ENCODE results near the gene GLRA3. TPM values are rescaled to one million over a fixed set of nuclear protein-coding genes. Genes with fewer than 3 reads are reported as not detected.

The GLRA3 gene
- total RNA-seq, 1 donor from 2014 or later = not detected

- H3K36me3 ChIP-seq (ENCODE audit: control insufficient read depth in 3 of 3, insufficient read depth in 3 of 3, low read length in 3 of 3) = no peaks in the 10 kb centered on the region
- H3K9ac ChIP-seq (ENCODE audit: low read depth in 1 of 3, low read length in 3 of 3) = no peak overlapping the region
- H3K9me3 ChIP-seq (ENCODE audit: control insufficient read depth in 3 of 3, low read length in 3 of 3) = no peaks in the 10 kb centered on the region
- no peaks in the 10 kb centered on the region for H3K4me1 ChIP-seq (ENCODE audit: control insufficient read depth in 3 of 3, insufficient read depth in 3 of 3, low read length in 3 of 3)
- H3K27ac ChIP-seq (ENCODE audit: low read depth, low read length) = no peak overlapping the region
- no peak overlapping the region for H3K4me3 ChIP-seq (ENCODE audit: low read length in 3 of 3)
- H3K27me3 ChIP-seq (ENCODE audit: control insufficient read depth in 3 of 3, insufficient read depth in 3 of 3, low read length in 3 of 3) = no peaks in the 10 kb centered on the region
Measured at GRCh38 chr4:174674305-174674840, 154.7 kb downstream of the GLRA3 start.

GRCh38 chr4:174673865-174674264, 155.2 kb downstream of the GLRA3 start:
- H3K9me3 ChIP-seq (ENCODE audit: control insufficient read depth in 3 of 3, low read length in 3 of 3) = no peaks in the 10 kb centered on the region
- no peak overlapping the region for H3K4me3 ChIP-seq (ENCODE audit: low read length in 3 of 3)
- H3K4me1 ChIP-seq (ENCODE audit: control insufficient read depth in 3 of 3, insufficient read depth in 3 of 3, low read length in 3 of 3) = no peaks in the 10 kb centered on the region
- H3K27me3 ChIP-seq (ENCODE audit: control insufficient read depth in 3 of 3, insufficient read depth in 3 of 3, low read length in 3 of 3) = no peaks in the 10 kb centered on the region
- H3K9ac ChIP-seq (ENCODE audit: low read depth in 1 of 3, low read length in 3 of 3) = no peak overlapping the region
- H3K36me3 ChIP-seq (ENCODE audit: control insufficient read depth in 3 of 3, insufficient read depth in 3 of 3, low read length in 3 of 3) = no peaks in the 10 kb centered on the region
- no peak overlapping the region for H3K27ac ChIP-seq (ENCODE audit: low read depth, low read length)

GRCh38 chr4:174672276-174672675, 156.8 kb downstream of the GLRA3 start:
- no peaks in the 10 kb centered on the region for H3K9me3 ChIP-seq (ENCODE audit: control insufficient read depth in 3 of 3, low read length in 3 of 3)
- no peak overlapping the region for H3K27ac ChIP-seq (ENCODE audit: low read depth, low read length)
- H3K4me3 ChIP-seq (ENCODE audit: low read length in 3 of 3) = no peak overlapping the region
- no peaks in the 10 kb centered on the region for H3K27me3 ChIP-seq (ENCODE audit: control insufficient read depth in 3 of 3, insufficient read depth in 3 of 3, low read length in 3 of 3)
- H3K4me1 ChIP-seq (ENCODE audit: control insufficient read depth in 3 of 3, insufficient read depth in 3 of 3, low read length in 3 of 3) = no peaks in the 10 kb centered on the region
- no peaks in the 10 kb centered on the region for H3K36me3 ChIP-seq (ENCODE audit: control insufficient read depth in 3 of 3, insufficient read depth in 3 of 3, low read length in 3 of 3)
- H3K9ac ChIP-seq (ENCODE audit: low read depth in 1 of 3, low read length in 3 of 3) = no peak overlapping the region

GRCh38 chr4:174669270-174669669, 159.8 kb downstream of the GLRA3 start:
- H3K36me3 ChIP-seq (ENCODE audit: control insufficient read depth in 3 of 3, insufficient read depth in 3 of 3, low read length in 3 of 3) = no peaks in the 10 kb centered on the region
- no peak overlapping the region for H3K9ac ChIP-seq (ENCODE audit: low read depth in 1 of 3, low read length in 3 of 3)
- H3K27me3 ChIP-seq (ENCODE audit: control insufficient read depth in 3 of 3, insufficient read depth in 3 of 3, low read length in 3 of 3) = no peaks in the 10 kb centered on the region
- no peak overlapping the region for H3K27ac ChIP-seq (ENCODE audit: low read depth, low read length)
- no peaks in the 10 kb centered on the region for H3K9me3 ChIP-seq (ENCODE audit: control insufficient read depth in 3 of 3, low read length in 3 of 3)
- no peak overlapping the region for H3K4me3 ChIP-seq (ENCODE audit: low read length in 3 of 3)
- no peaks in the 10 kb centered on the region for H3K4me1 ChIP-seq (ENCODE audit: control insufficient read depth in 3 of 3, insufficient read depth in 3 of 3, low read length in 3 of 3)

DNA sequence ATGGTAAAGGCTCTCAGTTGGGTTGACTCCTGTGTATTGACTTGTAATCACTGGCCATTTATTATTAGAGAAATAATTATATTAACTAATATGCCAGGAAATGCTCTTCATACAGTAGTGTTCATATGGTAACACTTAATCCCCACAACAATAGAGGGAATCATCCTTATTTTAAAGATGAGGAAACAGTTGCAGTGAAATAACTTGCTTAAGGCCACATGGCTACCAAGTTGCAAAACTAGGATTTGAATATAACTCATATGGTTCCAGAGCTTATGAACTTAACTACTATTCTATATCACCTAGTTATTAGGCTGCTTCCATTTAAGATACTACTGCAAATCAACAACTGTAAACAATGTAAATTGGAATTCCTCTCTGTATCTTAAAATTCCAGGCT, 163.2 kb downstream of the GLRA3 start:
- Histone ChIP-seq H3K9me3 (ENCODE audit: control insufficient read depth in 3 of 3, low read length in 3 of 3) (no peaks in the 10 kb centered on the region), H3K4me1 (ENCODE audit: control insufficient read depth in 3 of 3, insufficient read depth in 3 of 3, low read length in 3 of 3) (no peaks in the 10 kb centered on the region), H3K36me3 (ENCODE audit: control insufficient read depth in 3 of 3, insufficient read depth in 3 of 3, low read length in 3 of 3) (no peaks in the 10 kb centered on the region), H3K4me3 (ENCODE audit: low read length in 3 of 3) (no peak overlapping the region), H3K9ac (ENCODE audit: low read depth in 1 of 3, low read length in 3 of 3) (no peak overlapping the region), H3K27me3 (ENCODE audit: control insufficient read depth in 3 of 3, insufficient read depth in 3 of 3, low read length in 3 of 3) (no peaks in the 10 kb centered on the region), H3K27ac (ENCODE audit: low read depth, low read length) (no peak overlapping the region)

GRCh38 chr4:174663216-174663615, 165.8 kb downstream of the GLRA3 start:
- Histone ChIP-seq H3K9me3 (ENCODE audit: control insufficient read depth in 3 of 3, low read length in 3 of 3) (no peaks in the 10 kb centered on the region), H3K27me3 (ENCODE audit: control insufficient read depth in 3 of 3, insufficient read depth in 3 of 3, low read length in 3 of 3) (no peaks in the 10 kb centered on the region), H3K4me1 (ENCODE audit: control insufficient read depth in 3 of 3, insufficient read depth in 3 of 3, low read length in 3 of 3) (no peaks in the 10 kb centered on the region), H3K4me3 (ENCODE audit: low read length in 3 of 3) (no peak overlapping the region), H3K9ac (ENCODE audit: low read depth in 1 of 3, low read length in 3 of 3) (no peak overlapping the region), H3K36me3 (ENCODE audit: control insufficient read depth in 3 of 3, insufficient read depth in 3 of 3, low read length in 3 of 3) (no peaks in the 10 kb centered on the region), H3K27ac (ENCODE audit: low read depth, low read length) (no peak overlapping the region)

- Histone ChIP-seq H3K4me3 (ENCODE audit: low read length in 3 of 3) (no peak overlapping the region), H3K9ac (ENCODE audit: low read depth in 1 of 3, low read length in 3 of 3) (no peak overlapping the region), H3K27ac (ENCODE audit: low read depth, low read length) (no peak overlapping the region), H3K27me3 (ENCODE audit: control insufficient read depth in 3 of 3, insufficient read depth in 3 of 3, low read length in 3 of 3) (no peaks in the 10 kb centered on the region), H3K36me3 (ENCODE audit: control insufficient read depth in 3 of 3, insufficient read depth in 3 of 3, low read length in 3 of 3) (no peaks in the 10 kb centered on the region), H3K4me1 (ENCODE audit: control insufficient read depth in 3 of 3, insufficient read depth in 3 of 3, low read length in 3 of 3) (no peaks in the 10 kb centered on the region), H3K9me3 (ENCODE audit: control insufficient read depth in 3 of 3, low read length in 3 of 3) (no peaks in the 10 kb centered on the region)
Measured at GRCh38 chr4:174658246-174658645, 170.8 kb downstream of the GLRA3 start.

GRCh38 chr4:174657472-174657871, 171.6 kb downstream of the GLRA3 start:
- Histone ChIP-seq H3K36me3 (ENCODE audit: control insufficient read depth in 3 of 3, insufficient read depth in 3 of 3, low read length in 3 of 3) (no peaks in the 10 kb centered on the region), H3K4me1 (ENCODE audit: control insufficient read depth in 3 of 3, insufficient read depth in 3 of 3, low read length in 3 of 3) (no peaks in the 10 kb centered on the region), H3K9ac (ENCODE audit: low read depth in 1 of 3, low read length in 3 of 3) (no peak overlapping the region), H3K27me3 (ENCODE audit: control insufficient read depth in 3 of 3, insufficient read depth in 3 of 3, low read length in 3 of 3) (no peaks in the 10 kb centered on the region), H3K4me3 (ENCODE audit: low read length in 3 of 3) (no peak overlapping the region), H3K27ac (ENCODE audit: low read depth, low read length) (no peak overlapping the region), H3K9me3 (ENCODE audit: control insufficient read depth in 3 of 3, low read length in 3 of 3) (no peaks in the 10 kb centered on the region)

DNA sequence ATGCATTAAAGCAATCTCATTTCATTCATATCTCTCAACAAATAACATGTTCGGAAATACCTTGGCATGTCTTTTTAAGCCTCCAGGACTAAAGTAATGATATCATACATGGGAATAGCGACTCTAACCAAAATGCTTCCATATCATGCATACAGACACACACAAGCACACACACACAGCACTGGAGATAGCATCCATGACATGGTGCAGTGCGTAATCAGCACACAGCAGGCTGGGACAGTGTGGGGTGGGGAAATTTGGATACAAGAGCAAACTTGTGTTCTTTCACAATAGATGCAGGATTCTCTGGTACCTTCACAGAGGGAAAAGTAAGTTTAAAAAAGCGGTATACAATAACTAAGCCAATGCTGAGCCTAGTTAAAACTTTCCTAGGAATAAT, 174.4 kb downstream of the GLRA3 start:
- Histone ChIP-seq H3K27me3 (ENCODE audit: control insufficient read depth in 3 of 3, insufficient read depth in 3 of 3, low read length in 3 of 3) (no peaks in the 10 kb centered on the region), H3K4me1 (ENCODE audit: control insufficient read depth in 3 of 3, insufficient read depth in 3 of 3, low read length in 3 of 3) (no peaks in the 10 kb centered on the region), H3K9me3 (ENCODE audit: control insufficient read depth in 3 of 3, low read length in 3 of 3) (no peaks in the 10 kb centered on the region), H3K9ac (ENCODE audit: low read depth in 1 of 3, low read length in 3 of 3) (no peak overlapping the region), H3K4me3 (ENCODE audit: low read length in 3 of 3) (no peak overlapping the region), H3K27ac (ENCODE audit: low read depth, low read length) (no peak overlapping the region), H3K36me3 (ENCODE audit: control insufficient read depth in 3 of 3, insufficient read depth in 3 of 3, low read length in 3 of 3) (no peaks in the 10 kb centered on the region)

- Histone ChIP-seq H3K4me3 (ENCODE audit: low read length in 3 of 3) (no peak overlapping the region), H3K36me3 (ENCODE audit: control insufficient read depth in 3 of 3, insufficient read depth in 3 of 3, low read length in 3 of 3) (no peaks in the 10 kb centered on the region), H3K9ac (ENCODE audit: low read depth in 1 of 3, low read length in 3 of 3) (no peak overlapping the region), H3K4me1 (ENCODE audit: control insufficient read depth in 3 of 3, insufficient read depth in 3 of 3, low read length in 3 of 3) (no peaks in the 10 kb centered on the region), H3K27me3 (ENCODE audit: control insufficient read depth in 3 of 3, insufficient read depth in 3 of 3, low read length in 3 of 3) (no peaks in the 10 kb centered on the region), H3K27ac (ENCODE audit: low read depth, low read length) (no peak overlapping the region), H3K9me3 (ENCODE audit: control insufficient read depth in 3 of 3, low read length in 3 of 3) (no peaks in the 10 kb centered on the region)
Measured at GRCh38 chr4:174650711-174651355, 178.2 kb downstream of the GLRA3 start.
